Activated CD8-positive, alpha-beta memory T cell treated with anti-CD3 and anti-CD28 coated beads, Interleukin-2, amount 50 U/mL, for 24 hours (primary cell): ENCODE measurements around the gene ARID4B.
A peak's percentile ranks its signal among the peaks of the same experiment; 100 is the strongest.
"Not testable (repeated sequence)": the region's sequence is repeated elsewhere in the genome, so short reads cannot be mapped to it uniquely, and the experiment has no call there.

Source experiments
- DNase-seq: peaks from one replicate; pipeline ENCODE4 v3.0.0-alpha.2; 2020; ENCODE audit errors: extremely low read depth

ARID4B gene

GRCh38 chr1:235225299-235225698 is 102.7 kb downstream of the ARID4B start:
- no peak for DNase-seq

DNA sequence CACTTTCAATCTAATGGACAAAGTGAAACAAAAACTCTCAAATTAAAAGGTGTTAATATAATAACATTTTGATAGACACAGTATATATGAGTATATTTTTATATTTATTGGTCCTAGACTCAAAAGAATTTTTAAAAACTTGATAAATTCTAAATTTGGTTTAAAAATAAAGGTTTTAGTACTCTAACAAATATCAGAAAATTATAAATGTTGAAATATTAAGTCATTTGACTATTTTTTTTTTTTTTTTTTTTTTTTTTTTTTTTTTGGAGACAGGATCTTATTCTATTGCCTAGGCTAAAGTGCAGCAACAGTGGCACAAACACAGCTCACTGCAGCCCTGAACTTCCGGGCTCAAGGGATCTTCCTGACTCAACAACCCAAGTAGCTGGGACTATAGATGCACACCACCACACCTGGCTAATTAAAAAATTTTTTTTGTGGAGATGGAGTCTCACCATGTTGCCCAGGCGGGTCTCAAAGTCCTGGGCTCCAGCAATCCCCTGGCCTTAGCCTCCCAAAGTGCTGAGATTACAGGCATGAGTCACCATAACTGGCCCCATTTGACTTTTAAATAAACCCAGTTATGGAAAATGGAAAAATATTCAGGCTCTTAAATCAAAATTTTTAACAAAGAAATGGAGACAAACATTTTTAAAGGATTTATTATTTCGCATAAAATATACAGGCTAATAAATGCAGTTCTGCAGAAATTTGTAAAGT is 106.2 kb downstream of the ARID4B start:
- DNase-seq = no peak

DNA sequence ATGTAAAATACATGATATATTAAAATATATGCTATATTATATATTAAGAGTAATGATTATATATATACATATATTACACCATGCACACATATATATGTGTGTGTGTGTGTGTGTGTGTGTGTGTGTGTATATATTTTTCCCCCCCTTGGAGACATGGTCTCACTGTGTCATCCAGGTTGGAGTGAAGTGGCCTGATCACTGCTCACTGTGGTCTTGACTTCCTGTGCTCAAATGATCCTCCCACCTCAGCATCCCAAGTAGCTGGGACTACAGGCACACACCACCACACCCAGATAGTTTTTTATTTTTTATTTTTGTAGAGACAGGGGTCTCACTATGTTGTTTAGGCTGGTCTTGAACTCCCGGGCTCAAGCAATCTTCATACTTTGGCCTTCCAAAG is 112.5 kb downstream of the ARID4B start:
- DNase-seq = no peak

DNA sequence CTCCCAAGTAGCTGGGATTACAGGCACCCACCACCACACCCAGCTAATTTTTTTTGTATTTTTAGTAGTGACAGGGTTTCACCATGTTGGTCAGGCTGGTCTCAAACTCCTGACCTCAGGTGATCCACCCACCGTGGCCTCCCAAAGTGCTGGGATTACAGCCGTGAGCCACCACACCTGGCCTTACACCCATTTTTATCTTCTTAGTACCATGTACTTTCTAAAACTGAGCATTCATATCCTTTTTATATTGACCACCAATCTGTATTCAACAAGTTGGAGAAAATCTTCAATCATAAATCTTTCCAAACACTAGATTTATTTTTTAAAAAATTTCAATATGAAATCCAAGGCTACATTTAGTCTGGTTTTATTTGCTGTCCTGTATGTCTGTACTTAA is 113.0 kb downstream of the ARID4B start:
- DNase-seq = not testable (repeated sequence)

GRCh38 chr1:235213752-235214151 is 114.2 kb downstream of the ARID4B start:
- DNase-seq = no peak

- DNase-seq = no peak
Measured at GRCh38 chr1:235211517-235211916, 116.5 kb downstream of the ARID4B start.

DNA sequence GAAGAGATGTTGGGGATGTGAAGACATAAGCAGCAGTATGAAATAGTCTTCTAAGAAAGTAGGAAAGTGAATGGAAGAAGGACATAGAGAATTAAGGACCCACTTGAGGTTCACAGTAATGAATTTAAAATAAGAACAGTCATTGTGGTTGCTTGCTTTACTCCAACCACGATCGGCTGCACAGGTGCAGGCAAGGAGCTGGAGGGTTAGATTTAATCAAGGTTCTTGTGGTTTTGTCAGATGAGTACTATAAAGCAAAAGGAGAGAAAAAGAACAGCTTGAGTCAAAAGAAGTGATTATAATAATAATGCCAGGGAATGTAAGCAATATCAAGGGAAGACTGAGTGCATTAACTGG is 120.8 kb downstream of the ARID4B start:
- DNase-seq = no peak

DNA sequence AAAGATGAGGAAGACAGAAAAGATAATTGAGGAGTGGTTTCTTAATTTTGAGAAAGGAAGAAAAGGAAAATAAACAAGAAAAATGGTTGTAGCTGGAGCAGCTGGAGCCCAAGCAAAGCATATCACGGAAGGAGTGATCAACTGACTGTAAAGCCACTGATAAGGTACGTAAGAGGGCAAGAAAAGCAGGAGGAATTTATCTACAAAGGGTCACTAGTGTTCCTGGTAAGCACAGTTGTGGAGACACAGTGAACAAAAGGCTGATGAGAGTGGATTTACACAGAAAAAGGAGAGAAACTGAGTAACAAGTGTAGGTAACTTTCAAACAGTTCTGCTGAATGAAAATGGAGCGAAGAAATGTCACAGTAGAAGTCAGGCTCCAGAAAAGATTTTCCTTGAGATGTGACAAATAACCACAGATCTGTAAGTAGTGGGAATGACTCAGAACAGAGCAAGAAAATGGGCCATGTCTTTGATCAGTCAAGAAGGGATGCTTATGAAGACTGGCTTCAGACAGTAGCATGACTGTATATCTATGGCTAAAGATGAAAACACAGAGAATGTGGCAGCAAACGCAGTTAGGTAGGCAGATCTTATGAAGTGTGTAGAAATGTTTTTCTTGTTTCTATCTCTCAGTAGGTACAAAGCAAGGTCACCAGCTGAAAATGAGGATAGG is 121.3 kb downstream of the ARID4B start:
- DNase-seq = no peak

DNA sequence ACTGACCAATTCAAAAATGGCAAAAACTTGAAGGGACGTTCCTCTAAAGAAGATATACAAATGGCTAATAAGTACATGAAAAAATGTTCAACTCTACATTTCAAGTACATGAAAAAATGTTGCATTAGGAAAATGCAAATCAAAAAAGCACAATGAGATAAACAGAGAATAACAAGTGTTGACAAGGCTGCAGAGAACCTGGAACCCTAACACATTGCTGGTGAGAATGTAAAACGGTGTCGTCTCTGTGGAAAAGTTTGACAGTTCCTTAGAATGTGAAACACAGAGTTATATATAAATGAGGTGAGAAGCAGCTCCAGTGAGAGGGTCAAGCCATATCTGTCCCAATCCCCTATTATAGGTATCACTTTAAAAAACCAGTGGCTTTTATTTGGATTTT is 122.3 kb downstream of the ARID4B start:
- DNase-seq = no peak

- no peak for DNase-seq
Measured at GRCh38 chr1:235203428-235203827, 124.6 kb downstream of the ARID4B start.

DNA sequence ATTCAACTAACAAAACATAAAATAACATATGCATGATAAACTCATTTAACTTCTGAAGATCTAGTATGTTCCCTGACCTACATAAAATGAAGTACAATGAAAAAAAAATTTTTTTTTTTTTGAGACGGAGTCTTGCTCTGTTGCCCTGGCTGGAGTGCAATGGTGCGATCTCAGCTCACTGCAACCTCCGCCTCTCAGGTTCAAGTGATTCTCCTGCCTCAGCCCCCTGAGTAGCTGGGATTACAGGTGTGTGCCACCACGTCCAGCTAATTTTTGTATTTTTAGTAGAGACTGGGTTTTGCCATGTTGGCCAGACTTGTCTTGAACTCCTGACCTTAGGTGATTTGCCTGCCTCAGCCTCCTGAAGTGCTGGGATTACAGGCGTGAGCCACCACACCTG is 125.5 kb downstream of the ARID4B start:
- not testable (repeated sequence) for DNase-seq

DNA sequence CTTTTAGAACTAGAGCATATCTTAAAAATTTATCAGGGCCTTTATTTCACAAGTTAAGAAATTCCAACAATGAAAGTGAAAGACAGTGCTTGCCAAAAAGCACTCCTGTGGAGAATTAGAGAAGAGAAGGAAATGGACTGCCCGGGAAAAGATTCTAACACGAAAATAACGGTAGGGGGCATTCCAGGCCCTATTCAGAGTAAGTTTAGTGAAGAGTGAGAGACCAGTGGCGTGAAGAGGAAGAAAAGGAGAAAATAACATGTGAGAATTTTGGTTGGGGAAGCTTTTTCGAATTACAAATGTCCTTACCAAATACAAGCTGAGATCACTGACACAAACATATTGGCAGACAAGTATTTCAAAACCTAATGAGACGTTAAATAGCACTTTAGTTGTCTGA is 128.5 kb downstream of the ARID4B start:
- DNase-seq = no peak

DNA sequence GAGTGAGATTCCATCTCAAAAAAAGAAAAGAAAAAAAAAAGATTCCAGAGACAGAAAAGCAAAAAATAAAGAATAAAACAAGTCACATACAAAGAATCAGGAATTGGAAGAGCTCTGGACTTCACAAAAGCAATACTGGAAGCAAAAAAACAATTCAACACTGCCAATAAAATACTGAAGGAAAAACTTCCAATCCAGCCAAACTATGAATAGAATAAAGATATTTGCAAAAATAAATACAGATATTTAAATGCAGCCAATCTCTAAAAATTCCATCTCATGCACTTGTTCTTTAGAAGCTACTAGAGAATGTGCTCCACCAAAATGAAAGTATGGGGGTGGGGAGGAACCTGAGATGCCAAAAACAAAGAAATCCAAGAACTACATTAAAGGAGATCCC is 137.5 kb downstream of the ARID4B start:
- no peak for DNase-seq

- DNase-seq = no peak
Measured at GRCh38 chr1:235187316-235187715, 140.7 kb downstream of the ARID4B start.

DNA sequence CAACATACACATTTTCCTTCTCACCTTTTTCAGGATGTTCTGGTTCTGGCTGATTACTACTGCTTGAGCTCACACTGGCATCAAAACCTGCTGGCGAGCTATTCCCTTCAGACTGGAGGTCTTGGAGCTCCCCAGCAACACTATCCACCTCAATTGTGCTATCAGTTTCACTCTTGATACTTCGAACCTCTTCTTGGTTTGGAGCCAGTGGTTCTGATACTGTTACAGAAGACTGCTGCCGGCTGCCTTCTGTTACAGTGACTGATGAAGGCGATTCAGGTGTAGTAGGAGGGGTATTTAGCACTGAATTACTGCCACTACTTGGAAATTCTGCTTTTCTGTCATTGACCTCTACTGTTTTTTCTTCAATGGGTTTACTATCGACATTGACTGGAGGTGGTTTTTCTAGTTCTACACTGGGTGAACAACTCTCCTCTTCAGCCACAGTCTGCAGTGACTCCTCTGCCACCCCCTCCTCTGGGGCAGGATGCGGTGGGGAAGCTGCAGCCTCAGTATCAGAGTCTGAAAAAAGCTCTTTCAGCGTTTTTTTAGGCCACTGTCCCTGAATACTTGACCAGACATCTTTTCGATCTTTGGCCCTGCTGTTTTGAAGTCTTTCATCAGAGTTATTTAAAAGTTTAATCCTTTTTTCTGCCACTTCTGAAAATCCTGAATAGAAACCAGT is 146.3 kb downstream of the ARID4B start:
- no peak for DNase-seq

DNA sequence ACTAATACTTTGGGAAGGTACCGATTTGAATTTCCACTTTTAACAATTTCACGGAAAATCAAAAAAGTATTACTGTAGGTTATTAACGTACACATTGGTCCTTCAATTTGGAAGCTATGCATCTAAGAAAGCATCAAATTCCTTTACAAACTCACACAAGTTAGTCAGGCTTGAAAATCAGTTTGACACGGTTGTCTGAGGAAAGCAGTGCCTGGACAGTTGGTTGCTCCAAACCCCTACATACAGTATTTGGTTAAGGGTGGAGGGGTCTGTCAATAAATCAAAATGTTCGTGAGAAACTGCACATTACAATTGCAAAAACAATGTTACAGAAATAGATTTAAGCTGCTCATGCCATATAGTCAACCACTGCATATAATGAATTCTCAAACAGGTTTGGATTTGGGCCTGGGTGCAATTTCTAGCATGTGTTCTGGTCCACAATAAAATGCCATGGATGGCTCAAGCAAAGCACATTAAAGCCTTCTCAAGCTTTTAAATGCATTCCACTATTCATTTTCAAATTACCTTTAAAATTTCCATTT is 147.0 kb downstream of the ARID4B start:
- DNase-seq = no peak

GRCh38 chr1:235176486-235176885 is 151.5 kb downstream of the ARID4B start:
- no peak for DNase-seq

DNA sequence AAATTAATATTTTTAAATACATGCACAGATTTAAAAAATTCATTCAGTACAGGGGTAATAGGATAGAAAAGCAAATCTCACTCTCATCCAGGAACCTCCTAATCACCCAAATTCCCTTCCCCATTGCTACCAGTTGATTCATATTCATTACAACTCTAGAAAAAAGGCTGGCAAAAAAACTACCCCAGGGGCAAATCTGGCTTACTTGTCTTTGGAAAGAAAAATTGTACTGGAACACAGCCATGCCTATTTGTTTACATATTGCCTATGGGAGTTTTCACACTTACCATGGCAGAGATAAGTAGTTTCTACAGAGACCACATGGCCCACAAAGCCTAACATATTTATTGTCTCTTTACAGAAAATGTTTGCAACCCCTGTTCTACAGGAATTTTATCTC is 158.0 kb downstream of the ARID4B start:
- DNase-seq = no peak

- no peak for DNase-seq
Measured at GRCh38 chr1:235168375-235168774, 159.6 kb downstream of the ARID4B start.

GRCh38 chr1:235161685-235162327 is 166.2 kb downstream of the ARID4B start:
- no peak for DNase-seq

GRCh38 chr1:235160957-235161684 is 166.9 kb downstream of the ARID4B start, which contains the start of gene RBM34:
RBM34 (minus strand) TSS chr1:235161250; CDS start chr1:235161226, 24 bp downstream.
- peak; percentile 86 for DNase-seq
